GM12801 (cell line): ENCODE data around the gene COLEC12.

Experiments
- CTCF ChIP-seq: IDR thresholded peaks from one replicate; pipeline ENCODE4 v1.5.1; 2011; ENCODE audit warnings: control low read depth; ENCODE audit not compliant: insufficient read length; ENCODE audit errors: extremely low read depth

Gene COLEC12

GRCh38 chr18:364256-364826, 136.2 kb downstream of the COLEC12 start:
- TF ChIP-seq CTCF, result no peak

DNA sequence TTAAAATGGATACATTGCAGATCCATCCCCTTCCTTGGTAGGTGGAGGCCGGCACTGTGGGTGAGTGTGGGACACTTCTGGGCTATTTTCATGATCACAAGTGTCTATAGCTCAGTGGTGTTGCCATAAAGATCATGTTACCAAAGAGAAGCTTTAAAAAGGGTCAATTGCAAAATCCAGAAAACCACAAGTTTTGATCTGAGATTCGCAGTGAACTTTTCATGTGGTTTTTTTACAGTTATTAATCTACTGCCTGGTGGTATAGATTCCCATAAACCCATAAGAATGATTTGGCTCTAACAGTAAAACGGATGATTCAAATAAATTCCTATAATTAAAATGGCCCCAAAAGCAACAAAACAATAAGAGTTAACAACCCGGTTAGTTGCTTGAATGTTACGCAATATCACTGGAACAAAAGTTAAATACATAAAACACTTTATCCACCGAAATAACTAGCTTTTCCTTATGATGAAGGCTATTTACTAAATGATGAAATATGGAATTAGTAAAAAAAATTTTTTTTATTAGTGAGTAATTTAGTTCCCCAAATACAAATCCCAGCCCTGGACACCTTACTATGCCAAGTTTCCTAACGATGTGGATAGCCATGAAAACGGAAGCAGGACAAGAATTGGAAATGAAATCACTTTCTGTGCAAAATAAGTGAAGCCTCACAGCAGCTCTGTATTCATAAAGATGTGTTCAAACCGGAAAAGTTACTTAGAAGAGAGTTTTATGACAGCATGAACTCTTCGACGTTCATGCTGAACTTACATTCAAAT, 137.0 kb downstream of the COLEC12 start:
- TF ChIP-seq CTCF, result no peak

DNA sequence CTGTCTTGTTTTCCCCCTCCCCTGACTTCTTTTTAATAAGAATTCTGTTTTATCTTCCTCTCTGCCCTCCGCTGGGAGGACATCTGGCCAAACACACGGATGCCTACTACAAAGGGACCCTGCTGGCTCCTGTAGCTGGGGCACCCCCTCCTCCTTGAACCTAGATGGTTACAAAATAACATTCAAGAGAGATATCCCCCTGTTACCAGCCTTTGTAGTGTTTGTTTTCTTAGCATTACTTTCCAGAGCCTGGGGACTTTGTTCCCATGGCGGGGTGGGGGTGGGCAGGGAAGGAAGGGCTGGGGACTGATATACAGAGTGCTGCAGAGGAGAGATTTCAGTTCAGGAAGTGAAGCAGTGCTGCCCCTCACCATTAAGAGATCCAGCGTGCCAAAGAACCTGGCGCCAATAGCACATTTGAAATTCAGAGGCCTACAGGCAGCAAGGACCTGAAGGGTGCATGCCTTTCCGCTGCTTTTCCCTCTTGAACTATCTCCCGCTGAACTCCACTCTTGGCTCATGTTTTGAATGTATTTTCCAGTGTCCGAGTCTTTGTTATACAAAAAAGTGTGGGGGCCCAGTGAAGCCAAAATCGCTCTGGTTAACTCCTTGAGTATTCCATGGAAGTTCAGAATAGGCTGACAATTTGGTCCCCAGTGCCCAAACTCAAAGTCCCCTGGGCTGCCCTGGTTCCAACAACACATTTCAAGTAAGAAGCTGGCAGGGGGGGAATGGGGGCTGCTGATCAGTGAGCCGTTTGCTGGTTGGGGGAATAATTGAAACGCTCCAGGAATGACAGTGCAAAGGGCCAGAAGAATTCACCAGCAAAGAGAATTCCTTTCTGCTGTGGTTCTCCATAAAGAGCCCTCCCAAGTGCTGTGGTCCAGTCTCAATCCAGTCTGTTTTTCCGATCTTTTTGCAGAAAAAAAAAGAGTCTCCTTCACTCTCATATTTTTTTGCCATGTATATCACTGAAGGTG, 137.9 kb downstream of the COLEC12 start:
- TF ChIP-seq CTCF, result no peak

GRCh38 chr18:361941-362310, 138.6 kb downstream of the COLEC12 start:
- TF ChIP-seq CTCF, result no peak

GRCh38 chr18:361100-361732, 139.3 kb downstream of the COLEC12 start:
- no peak for TF ChIP-seq CTCF

DNA sequence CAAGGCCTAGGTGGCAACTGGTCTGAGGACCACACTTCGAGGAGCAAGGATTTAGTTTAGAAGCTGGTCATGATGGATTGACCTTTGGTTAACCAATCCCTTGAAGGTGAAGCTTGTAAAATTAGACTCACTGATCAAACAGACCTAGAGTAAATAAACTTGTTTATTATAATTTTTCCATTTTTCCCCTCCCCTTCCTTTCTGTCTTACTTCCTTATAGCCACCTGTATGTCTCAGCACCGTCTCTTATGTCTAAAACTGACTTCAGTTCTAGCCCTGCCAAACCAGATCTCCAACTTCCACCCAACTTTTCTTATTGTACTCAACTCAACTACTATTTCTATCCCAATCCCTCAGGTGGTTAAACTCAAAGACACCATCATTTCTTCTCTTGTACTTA, 139.8 kb downstream of the COLEC12 start:
- TF ChIP-seq CTCF, result no peak

DNA sequence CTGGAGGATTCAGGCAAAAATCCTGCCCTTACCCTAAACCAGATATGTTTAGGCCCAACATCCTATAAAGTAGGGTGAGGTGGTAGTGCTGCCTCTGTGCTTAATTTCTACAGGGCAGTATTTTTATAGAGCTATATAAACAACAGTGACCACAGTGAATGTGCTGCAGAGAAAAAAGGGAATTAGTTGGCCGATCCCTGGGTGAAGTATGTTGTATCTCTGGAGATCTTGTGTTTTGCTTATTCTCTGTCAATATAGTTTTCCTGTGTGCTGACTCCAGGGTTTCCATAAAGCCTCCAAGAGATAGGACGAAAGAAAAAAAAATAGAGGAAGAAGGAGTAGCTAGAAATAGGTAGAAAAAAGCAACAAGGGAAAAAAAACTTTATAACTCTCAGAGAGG, 143.7 kb downstream of the COLEC12 start:
- TF ChIP-seq CTCF, result no peak
